ENCODE results near the gene CMC2. TPM values are rescaled to one million over a fixed set of nuclear protein-coding genes. Genes with fewer than 3 reads are reported as not detected.

CMC2 gene
- total RNA-seq, 1 experiment from 2014 or later, result 64.2 TPM

- no peaks in the 10 kb centered on the region for H3K23me2 ChIP-seq (ENCODE audit: insufficient read length, low read depth, low read length, poor library complexity, severe bottlenecking)
- no peak for DNase-seq
- no peak overlapping the region for H4K91ac ChIP-seq (ENCODE audit: insufficient read length, low read depth, low read length)
- peaks cover 4% of the 10 kb centered on the region for H3K27me3 Mint-ChIP-seq (ENCODE audit: low read depth)
- H3K4me1 Mint-ChIP-seq, result peaks cover 27 to 32% of the 10 kb centered on the region in 2 experiments
- H3K27ac ChIP-seq (ENCODE audit: insufficient read length, low read depth, low read length), result no peak overlapping the region
- peaks cover 2 to 6% (median 5%) of the 10 kb centered on the region in 3 experiments; a peak in 6 of 7 replicates for H3K36me3 Mint-ChIP-seq (ENCODE audit: insufficient read depth in 1 of 3, low read depth in 3 of 3)
- H2BK20ac ChIP-seq (ENCODE audit: low read depth, low read length, poor library complexity, severe bottlenecking), result no peak overlapping the region
- H2BK5ac ChIP-seq (ENCODE audit: insufficient read length, low read length), result no peak overlapping the region
- H4K8ac ChIP-seq (replicated peaks; ENCODE audit: insufficient read length, low read depth, low read length), result no peak overlapping the region
- H3K4ac ChIP-seq (ENCODE audit: low read depth, low read length), result no peak overlapping the region
- H3K18ac ChIP-seq (ENCODE audit: insufficient read length, low read depth, low read length), result no peak overlapping the region
- no peaks in the 10 kb centered on the region for H4K20me1 ChIP-seq (ENCODE audit: control insufficient read depth, insufficient read depth, insufficient read length)
- no peak overlapping the region for H4K5ac ChIP-seq (ENCODE audit: insufficient read length, low read depth, low read length)
- no peaks in the 10 kb centered on the region for H3K79me1 ChIP-seq (ENCODE audit: insufficient read depth, low read depth, low read length, poor library complexity, severe bottlenecking)
- no peak overlapping the region for H2BK12ac ChIP-seq (ENCODE audit: insufficient read length, low read depth, low read length)
- H3K56ac ChIP-seq (ENCODE audit: insufficient read length, low read depth, low read length), result no peak overlapping the region
- WGBS (ENCODE audit: extremely low coverage, insufficient read length, low lambda C conversion rate), result no CpG with 5 or more reads among the region's 6 CpGs
- no peak overlapping the region for H2BK15ac ChIP-seq (ENCODE audit: low read depth, low read length)
- no peaks in the 10 kb centered on the region for H3K27me3 ChIP-seq (ENCODE audit: insufficient read depth, low read length)
- H2BK120ac ChIP-seq (ENCODE audit: low read depth, low read length, poor library complexity, severe bottlenecking), result no peak overlapping the region
- H3K4me3 Mint-ChIP-seq, result no peak overlapping the region
- H3K4me1 ChIP-seq (ENCODE audit: insufficient read depth, low read length), result peaks cover 6% of the 10 kb centered on the region; the same call in 1 of the 2 replicates
- no peak for TF ChIP-seq CTCF (conservative IDR thresholded peaks at IDR 0.05)
- H3K27ac Mint-ChIP-seq, result no peak overlapping the region
- no peak overlapping the region for H3K23ac ChIP-seq (ENCODE audit: insufficient read length, low read depth, low read length)
- no peak overlapping the region for H2AFZ ChIP-seq (ENCODE audit: low read length)
- H3K9me3 ChIP-seq (ENCODE audit: control insufficient read depth, low read depth, low read length), result no peaks in the 10 kb centered on the region
- H3T11ph ChIP-seq (ENCODE audit: low read length), result no peak overlapping the region
- H3K4me2 ChIP-seq (ENCODE audit: insufficient read depth, insufficient read length, low read length), result no peak overlapping the region
- no peak overlapping the region for H2AK5ac ChIP-seq (ENCODE audit: insufficient read length, low read length)
- H3K9ac ChIP-seq (ENCODE audit: extremely low read depth, insufficient read length, low read length), result no peak overlapping the region
- H3K14ac ChIP-seq (ENCODE audit: insufficient read depth, low read length), result no peak overlapping the region
- no peaks in the 10 kb centered on the region for H3K79me2 ChIP-seq (ENCODE audit: insufficient read depth, low read length)
- H3K9me3 Mint-ChIP-seq, result no peaks in the 10 kb centered on the region
These were observed 22.4 kb downstream of the CMC2 start for GRCh38 chr16:80984124-80984892.
